Esophagus squamous epithelium (tissue), 4 donors: ENCODE data around the gene RELL1.

Source experiments
- CTCF ChIP-seq, 6 experiments: fragments of 450-650 bp in 4 of 6; fragments of 200-600 bp in 2 of 6; sonication (generic) in 2 of 6; IDR thresholded peaks; one replicate each; pipeline ENCODE4 v1.5.1; 2016 to 2019; ENCODE audit warnings: antibody characterized with exemption in 6 of 6, mild to moderate bottlenecking in 4 of 6, moderate library complexity in 4 of 6
- POLR2A ChIP-seq, 4 donors: fragments of 450-650 bp; IDR thresholded peaks; one replicate each; pipeline ENCODE4 v1.6.1; 2017; ENCODE audit warnings: antibody characterized with exemption in 4 of 4, mild to moderate bottlenecking in 4 of 4, moderate library complexity in 3 of 4

DNA sequence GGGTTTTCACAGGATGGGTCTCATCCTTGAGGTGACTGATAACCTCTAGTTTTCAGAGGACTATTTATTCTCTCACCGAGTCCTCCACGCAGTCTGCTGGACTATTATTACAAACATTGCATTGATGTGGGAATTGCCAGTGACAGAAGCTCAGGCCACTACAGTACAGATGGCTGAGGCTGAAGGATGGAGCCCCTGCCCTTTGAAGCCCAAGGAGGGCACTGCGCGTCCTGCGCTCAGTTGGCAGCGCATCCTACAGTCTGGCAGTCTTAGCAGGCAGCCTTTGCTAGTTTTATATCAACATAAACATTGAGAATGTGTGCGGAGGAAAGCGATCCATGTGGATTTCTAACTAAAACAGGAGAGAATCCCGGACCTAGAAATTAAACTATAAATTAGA, 1.5 kb upstream of the RELL1 start:
- TF ChIP-seq CTCF (IDR thresholded peaks at IDR 0.05): no peak
- no peak for TF ChIP-seq POLR2A (IDR thresholded peaks at IDR 0.05)
